NCI-H2196 (cell line): ENCODE measurements around the gene NACC2.
"Not testable (repeated sequence)": the region's sequence is repeated elsewhere in the genome, so short reads cannot be mapped to it uniquely, and the experiment has no call there.

Experiments used
- DNase-seq: peaks from one replicate; lab custom pipeline; 2025; ENCODE audit not compliant: unreplicated experiment; lab: John Stamatoyannopoulos, UW

The NACC2 gene

GRCh38 chr9:136047775-136048559, 47.1 kb downstream of the NACC2 start:
- no peak for DNase-seq

GRCh38 chr9:136047076-136047774, 47.9 kb downstream of the NACC2 start:
- no peak for DNase-seq

DNA sequence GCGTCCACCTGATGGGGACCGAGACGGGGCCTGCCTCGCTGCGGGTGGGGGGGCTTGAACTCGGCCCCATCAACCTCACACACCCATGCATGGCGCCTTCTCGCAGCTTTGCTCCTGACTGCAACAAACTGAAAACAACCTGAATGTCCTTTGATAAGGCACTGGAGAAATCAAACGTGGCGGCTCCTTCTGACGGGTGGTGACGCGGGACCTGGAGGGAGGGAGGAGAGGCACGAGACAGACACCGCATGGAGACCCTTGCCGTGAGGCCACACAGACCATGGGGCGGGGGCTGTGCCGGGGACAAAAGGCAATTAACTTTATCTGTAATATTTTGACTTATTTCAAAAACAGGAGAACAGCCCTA, 48.6 kb downstream of the NACC2 start:
- DNase-seq = no peak

- no peak for DNase-seq
Measured at GRCh38 chr9:136045595-136046553, 49.2 kb downstream of the NACC2 start.

DNA sequence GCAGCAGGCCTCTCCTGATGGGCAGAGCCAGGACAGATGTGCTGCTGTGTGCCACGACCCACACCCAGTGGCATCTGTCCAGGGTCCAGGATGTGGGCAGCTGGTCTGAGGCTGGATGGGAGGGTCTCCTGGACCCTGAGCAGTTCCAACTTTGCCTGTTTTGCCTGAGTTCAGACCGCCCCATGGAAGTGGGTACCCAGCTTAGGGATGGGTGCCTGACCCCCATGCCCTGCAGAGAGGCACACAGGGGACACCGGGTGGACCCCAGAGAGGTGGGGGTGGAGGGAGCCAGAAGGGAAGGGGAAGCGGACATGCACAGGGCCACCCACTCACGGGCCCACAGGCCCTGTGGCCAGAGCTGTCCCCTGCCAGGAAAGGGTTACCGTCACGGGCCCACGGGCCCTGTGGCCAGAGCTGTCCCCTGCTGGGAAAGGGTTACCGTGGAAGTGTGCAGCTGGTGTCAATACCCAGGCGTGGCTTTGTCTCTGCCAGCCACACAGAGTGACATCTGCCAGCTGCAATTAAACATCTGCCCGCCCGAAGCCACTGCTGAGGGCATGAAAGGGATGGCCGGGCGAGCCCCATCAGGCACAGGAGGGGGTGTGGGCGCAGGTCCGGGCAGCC, 50.0 kb downstream of the NACC2 start:
- DNase-seq = no peak

- DNase-seq = no peak
Measured at GRCh38 chr9:136044207-136044970, 50.7 kb downstream of the NACC2 start.

DNA sequence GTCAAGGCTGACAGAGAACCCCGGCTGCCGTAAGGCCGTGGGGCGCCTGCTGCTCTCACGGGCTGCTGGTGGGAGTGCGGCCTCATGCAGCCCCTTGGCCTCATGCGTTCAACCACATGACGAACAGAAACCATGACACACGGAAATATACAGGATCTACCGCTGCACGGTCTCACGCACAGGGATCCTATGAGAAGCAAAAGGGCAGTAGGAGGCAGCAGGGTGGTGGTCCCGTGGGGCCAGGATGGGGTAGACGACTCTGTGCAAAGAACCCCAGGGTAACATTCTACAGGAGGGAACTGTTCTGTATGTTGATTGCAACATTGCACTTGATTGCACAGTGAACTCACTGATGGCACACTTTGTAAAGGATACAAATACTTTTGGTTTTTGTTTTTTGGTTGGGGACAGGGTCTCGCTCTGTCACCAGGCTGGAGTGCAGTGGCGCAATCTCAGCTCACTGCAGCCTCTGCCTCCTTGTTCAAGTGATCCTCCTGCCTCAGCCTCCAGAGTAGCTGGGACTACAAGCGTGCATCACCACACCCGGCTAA, 51.6 kb downstream of the NACC2 start:
- DNase-seq = no peak

DNA sequence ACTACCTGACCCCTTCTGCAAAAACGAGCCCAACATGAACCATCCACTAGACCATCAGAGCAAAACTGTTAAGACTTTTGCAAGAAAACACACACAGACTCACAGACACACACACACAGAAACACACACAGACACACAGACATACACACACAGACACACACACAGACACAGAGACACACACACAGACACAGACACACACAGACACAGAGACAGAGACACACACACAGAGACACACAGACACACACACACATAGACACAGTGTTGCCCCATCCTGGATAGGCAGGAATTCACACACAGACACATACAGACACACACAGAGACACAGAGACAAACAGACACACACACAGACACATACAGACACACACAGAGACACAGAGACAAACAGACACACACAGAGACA, 52.5 kb downstream of the NACC2 start:
- DNase-seq = no peak

DNA sequence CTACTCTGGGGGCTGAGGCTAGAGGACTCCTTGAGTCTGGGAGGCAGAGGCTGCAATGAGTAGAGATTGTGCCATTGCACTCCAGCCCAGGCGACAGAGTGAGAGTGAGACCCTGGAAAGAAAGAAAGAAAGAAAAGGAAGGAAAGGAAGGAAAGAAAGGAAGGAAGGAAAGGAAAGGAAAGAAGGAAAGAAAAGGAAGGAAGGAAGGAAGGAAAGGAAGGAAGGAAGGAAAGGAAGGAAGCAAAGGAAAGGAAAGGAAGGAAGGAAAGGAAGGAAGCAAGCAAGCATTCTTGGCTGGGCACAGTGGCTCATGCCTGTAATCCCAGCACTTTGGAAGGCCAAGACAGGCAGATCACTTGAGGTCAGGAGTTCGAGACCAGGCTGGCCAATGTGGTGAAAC, 54.2 kb downstream of the NACC2 start:
- not testable (repeated sequence) for DNase-seq

- DNase-seq = no peak
Measured at GRCh38 chr9:136039488-136039887, 55.6 kb downstream of the NACC2 start.

GRCh38 chr9:136036848-136037247, 58.2 kb downstream of the NACC2 start:
- no peak for DNase-seq

- DNase-seq = no peak
Measured at GRCh38 chr9:136036050-136036449, 59.0 kb downstream of the NACC2 start.

GRCh38 chr9:136031741-136032730, 63.1 kb downstream of the NACC2 start:
- no peak for DNase-seq

DNA sequence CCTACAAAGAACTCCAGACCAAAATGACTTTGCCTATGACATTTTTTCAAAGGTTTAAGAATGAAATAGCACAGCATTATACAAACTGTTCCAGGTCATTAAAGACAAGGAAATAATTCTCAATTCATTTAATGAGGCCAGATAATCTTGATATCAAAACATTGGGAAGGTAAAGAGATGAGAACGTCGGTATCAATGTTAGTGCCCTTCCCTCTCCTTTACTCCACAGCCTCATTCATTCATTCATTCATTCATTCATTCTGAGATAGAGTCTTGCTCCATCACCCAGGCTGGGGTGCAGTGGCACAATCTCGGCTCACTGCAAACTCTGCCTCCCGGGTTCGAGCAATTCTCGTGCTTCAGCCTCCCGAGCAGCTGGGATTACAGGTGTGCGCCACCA, 64.0 kb downstream of the NACC2 start:
- no peak for DNase-seq

- DNase-seq = no peak
Measured at GRCh38 chr9:136029556-136029955, 65.5 kb downstream of the NACC2 start.

GRCh38 chr9:136028760-136029470, 66.2 kb downstream of the NACC2 start:
- no peak for DNase-seq

- DNase-seq = not testable (repeated sequence)
Measured at GRCh38 chr9:136026943-136027289, 68.2 kb downstream of the NACC2 start.

DNA sequence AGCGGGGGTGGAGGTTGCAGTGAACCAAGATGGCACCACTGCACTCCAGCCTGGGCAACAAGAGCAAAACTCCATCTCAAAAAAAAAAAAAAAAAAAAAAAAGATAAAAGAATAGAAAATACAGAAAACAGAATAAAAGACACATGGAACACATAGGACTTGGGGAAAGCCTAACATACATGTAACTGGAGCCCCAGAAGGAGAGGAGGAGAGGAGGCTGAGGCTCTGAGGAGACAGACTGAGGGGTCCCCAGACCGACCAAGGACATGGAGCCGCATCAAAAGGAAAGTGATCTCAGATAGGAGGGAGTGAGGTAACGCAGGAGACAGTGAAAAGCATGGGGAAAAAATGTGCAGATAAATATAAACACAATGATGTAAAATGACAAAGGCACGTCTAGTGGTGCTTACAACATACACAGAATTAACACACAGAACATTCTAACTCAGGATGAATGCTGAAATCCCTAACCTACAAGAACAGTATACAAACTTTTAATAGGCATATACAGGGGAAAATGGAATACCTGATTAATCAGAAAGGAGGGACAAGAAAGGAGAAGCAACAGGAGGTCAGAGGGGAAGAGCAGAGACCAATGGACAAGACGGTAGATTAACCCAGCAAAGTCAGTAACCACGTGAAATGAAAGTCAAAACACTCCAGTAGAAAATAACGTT, 68.7 kb downstream of the NACC2 start:
- no peak for DNase-seq
